AG08395 (cell line): ENCODE measurements around the gene UNC119.
"Not testable (repeated sequence)": the region's sequence is repeated elsewhere in the genome, so short reads cannot be mapped to it uniquely, and the experiment has no call there.

Experiments
- DNase-seq: peaks from one replicate; pipeline ENCODE4 v3.0.0; 2012; ENCODE audit warnings: mixed read lengths, low spot score

Gene UNC119

GRCh38 chr17:28522281-28522680 is 30.1 kb downstream of the UNC119 start:
- DNase-seq: not testable (repeated sequence)

- DNase-seq: no peak
These were observed 30.9 kb downstream of the UNC119 start for GRCh38 chr17:28521311-28522085.

GRCh38 chr17:28520687-28521086 is 31.7 kb downstream of the UNC119 start:
- no peak for DNase-seq

- no peak for DNase-seq
These were observed 33.2 kb downstream of the UNC119 start for GRCh38 chr17:28519236-28519635.

- DNase-seq: no peak
These were observed 33.8 kb downstream of the UNC119 start for GRCh38 chr17:28518578-28518977.

- DNase-seq: no peak
These were observed 34.3 kb downstream of the UNC119 start for GRCh38 chr17:28518132-28518531.

- DNase-seq: no peak
These were observed 36.9 kb downstream of the UNC119 start for GRCh38 chr17:28515518-28515917.

GRCh38 chr17:28514561-28515002 is 37.8 kb downstream of the UNC119 start:
- no peak for DNase-seq

GRCh38 chr17:28513476-28513875 is 38.9 kb downstream of the UNC119 start:
- no peak for DNase-seq

- DNase-seq: no peak
These were observed 40.5 kb downstream of the UNC119 start for GRCh38 chr17:28511858-28512461.

GRCh38 chr17:28509789-28510188 is 42.6 kb downstream of the UNC119 start:
- DNase-seq: no peak

- DNase-seq: no peak
These were observed 44.2 kb downstream of the UNC119 start for GRCh38 chr17:28508211-28508724.

GRCh38 chr17:28507567-28508203 is 44.7 kb downstream of the UNC119 start:
- DNase-seq: peak; percentile 35

- no peak for DNase-seq
These were observed 45.5 kb downstream of the UNC119 start for GRCh38 chr17:28506763-28507487.

GRCh38 chr17:28505986-28506665 is 46.3 kb downstream of the UNC119 start, which contains the start of gene FOXN1:
Gene FOXN1 (plus strand): TSS chr17:28506348. CDS start chr17:28523970, 17,622 bp downstream.
- no peak for DNase-seq

- DNase-seq: no peak
These were observed 49.0 kb downstream of the UNC119 start for GRCh38 chr17:28503420-28503819.

- no peak for DNase-seq
These were observed 50.8 kb downstream of the UNC119 start for GRCh38 chr17:28501421-28502284.

GRCh38 chr17:28500712-28501379 is 51.6 kb downstream of the UNC119 start:
- DNase-seq: no peak

- no peak for DNase-seq
These were observed 52.6 kb downstream of the UNC119 start for GRCh38 chr17:28499684-28500357.

GRCh38 chr17:28499364-28499664 is 53.1 kb downstream of the UNC119 start:
- DNase-seq: no peak
